Gastroesophageal sphincter (tissue), 3 donors: ENCODE measurements around the gene NFE2L3.

ENCODE experiments used
- CTCF ChIP-seq, 4 experiments: fragments of 200-600 bp in 2 of 4; fragments of 450-650 bp in 2 of 4; sonication (generic) in 1 of 4; IDR thresholded peaks; one replicate each; pipeline ENCODE4 v1.5.1; 2017 to 2019; ENCODE audit warnings: antibody characterized with exemption in 4 of 4, mild to moderate bottlenecking in 2 of 4, moderate library complexity in 2 of 4
- POLR2AphosphoS5 ChIP-seq: sonication (generic); formaldehyde crosslinking; IDR thresholded peaks from one replicate; pipeline ENCODE4 v1.6.1; 2017; ENCODE audit warnings: antibody characterized with exemption

GRCh38 chr7:26182706-26183105, 30.7 kb downstream of the NFE2L3 start:
- no peak for TF ChIP-seq CTCF (IDR thresholded peaks at IDR 0.05)
- TF ChIP-seq POLR2AphosphoS5 = no peak
